Measurements from ENCODE around the gene IRAK1BP1.

- TF ChIP-seq CTCF (IDR thresholded peaks at IDR 0.05) (no peak), ZFX (IDR thresholded peaks at IDR 0.05; ENCODE audit: borderline replicate concordance) (no peak)
These were observed 24.4 kb upstream of the IRAK1BP1 start for GRCh38 chr6:78842953-78843352.
